GM19455 (cell line): Measurements from ENCODE around the gene STK32B.
"Not testable (repeated sequence)": the region's sequence is repeated elsewhere in the genome, so short reads cannot be mapped to it uniquely, and the experiment has no call there.

ENCODE experiments used
- ATAC-seq: cut with Tn5 transposase; IDR thresholded peaks from one replicate; pipeline ENCODE4 v1.9.1; 2021; ENCODE audit not compliant: unreplicated experiment

STK32B gene

GRCh38 chr4:5156682-5157081 lies 105.4 kb downstream of the STK32B start:
- ATAC-seq, result no peak

- ATAC-seq, result no peak
Observed at GRCh38 chr4:5157791-5158770, 106.8 kb downstream of the STK32B start.

- ATAC-seq, result no peak
Observed at GRCh38 chr4:5158825-5159224, 107.5 kb downstream of the STK32B start.

GRCh38 chr4:5160668-5161067 lies 109.4 kb downstream of the STK32B start:
- ATAC-seq, result no peak

- ATAC-seq, result no peak
Observed at GRCh38 chr4:5162909-5163508, 111.7 kb downstream of the STK32B start.

- ATAC-seq, result no peak
Observed at GRCh38 chr4:5164221-5164912, 113.1 kb downstream of the STK32B start.

GRCh38 chr4:5165420-5166369 lies 114.4 kb downstream of the STK32B start:
- no peak for ATAC-seq

GRCh38 chr4:5166377-5166776 lies 115.1 kb downstream of the STK32B start:
- ATAC-seq, result no peak

- no peak for ATAC-seq
Observed at GRCh38 chr4:5168891-5169290, 117.6 kb downstream of the STK32B start.

- not testable (repeated sequence) for ATAC-seq
Observed at GRCh38 chr4:5175836-5176235, 124.6 kb downstream of the STK32B start.

GRCh38 chr4:5184606-5185005 lies 133.3 kb downstream of the STK32B start:
- no peak for ATAC-seq

GRCh38 chr4:5185551-5185950 lies 134.3 kb downstream of the STK32B start:
- ATAC-seq, result no peak

- ATAC-seq, result no peak
Observed at GRCh38 chr4:5186271-5187064, 135.2 kb downstream of the STK32B start.

GRCh38 chr4:5188130-5188529 lies 136.8 kb downstream of the STK32B start:
- no peak for ATAC-seq

GRCh38 chr4:5191831-5192230 lies 140.6 kb downstream of the STK32B start:
- no peak for ATAC-seq

- ATAC-seq, result no peak
Observed at GRCh38 chr4:5192271-5192670, 141.0 kb downstream of the STK32B start.

- ATAC-seq, result no peak
Observed at GRCh38 chr4:5192678-5193077, 141.4 kb downstream of the STK32B start.

GRCh38 chr4:5198656-5199541 lies 147.6 kb downstream of the STK32B start:
- ATAC-seq, result no peak

- ATAC-seq, result no peak
Observed at GRCh38 chr4:5199912-5200311, 148.6 kb downstream of the STK32B start.
